ENCODE data around the gene GNGT2.

GRCh38 chr17:49197346-49197998 is 12.9 kb downstream of the GNGT2 start:
- TF ChIP-seq CTCF (IDR thresholded peaks at IDR 0.05) (no peak), EZH2phosphoT487 (IDR thresholded peaks at IDR 0.05) (no peak), EZH2 (IDR thresholded peaks at IDR 0.05) (no peak)

Data from neural progenitor cell (in vitro differentiated cells).